Ishikawa (cell line): Measurements from ENCODE around the gene ZNF768.

Source experiments
- CEBPB ChIP-seq: IDR thresholded peaks from 2 replicates; pipeline ENCODE4 v1.6.1; 2012
- EGR1 ChIP-seq: IDR thresholded peaks from 2 replicates; pipeline ENCODE4 v1.6.1; 2012
- MAX ChIP-seq: IDR thresholded peaks from 2 replicates; pipeline ENCODE4 v1.6.1; 2012
- NFIC ChIP-seq: IDR thresholded peaks from 2 replicates; pipeline ENCODE4 v1.6.1; 2012
- REST ChIP-seq: IDR thresholded peaks from 2 replicates; pipeline ENCODE4 v1.6.1; 2012; ENCODE audit warnings: low read depth, mild to moderate bottlenecking
- TCF12 ChIP-seq: IDR thresholded peaks from 2 replicates; pipeline ENCODE4 v1.6.1; 2012; ENCODE audit warnings: low read depth
- YY1 ChIP-seq: IDR thresholded peaks from 2 replicates; pipeline ENCODE4 v1.6.1; 2012; ENCODE audit warnings: low read depth

- TF ChIP-seq TCF12 = no peak
- TF ChIP-seq EGR1 = no peak
- no peak for TF ChIP-seq YY1
- no peak for TF ChIP-seq MAX
- TF ChIP-seq NFIC = no peak
- no peak for TF ChIP-seq CEBPB
- TF ChIP-seq REST = no peak
Measured at GRCh38 chr16:30558789-30559377, 32.5 kb upstream of the ZNF768 start.
